GM12875 (cell line): ENCODE data around the gene MCCD1.
"Not testable (repeated sequence)": the region's sequence is repeated elsewhere in the genome, so short reads cannot be mapped to it uniquely, and the experiment has no call there.

Experiments
- H3K4me3 ChIP-seq: one replicate; pipeline ENCODE4 v1.5.1; 2011; ENCODE audit warnings: low read depth, low read length, control low read depth
- CTCF ChIP-seq: IDR thresholded peaks from 2 replicates; pipeline ENCODE4 v1.5.1; 2011; ENCODE audit warnings: low read depth, mild to moderate bottlenecking, control low read depth, inconsistent platforms, low read length, moderate library complexity, borderline replicate concordance; ENCODE audit not compliant: insufficient read depth

The MCCD1 gene

GRCh38 chr6:31546339-31546957 lies 17.7 kb downstream of the MCCD1 start, which contains the start of gene ATP6V1G2:
Gene ATP6V1G2 (minus strand): TSS chr6:31546608. CDS start chr6:31546559, 49 bp downstream.
- TF ChIP-seq CTCF, result peak; percentile 95
- peak within 1 kb of the TSS; percentile 49 for H3K4me3 ChIP-seq

- peak within 1 kb of the TSS; percentile 49 for H3K4me3 ChIP-seq
- no peak for TF ChIP-seq CTCF
These were observed 18.4 kb downstream of the MCCD1 start, which contains the start of gene NFKBIL1 for GRCh38 chr6:31546958-31547726. Gene NFKBIL1 (plus strand): TSS chr6:31547608. CDS start chr6:31547695, 87 bp downstream.

GRCh38 chr6:31547727-31548543 lies 19.2 kb downstream of the MCCD1 start:
- H3K4me3 ChIP-seq, result no peak overlapping the region
- no peak for TF ChIP-seq CTCF

GRCh38 chr6:31548544-31548873 lies 19.7 kb downstream of the MCCD1 start:
- no peak overlapping the region for H3K4me3 ChIP-seq

GRCh38 chr6:31551371-31551770 lies 22.6 kb downstream of the MCCD1 start:
- not testable (repeated sequence) for H3K4me3 ChIP-seq
- TF ChIP-seq CTCF, result peak; percentile 62; the same call in 1 of the 2 replicates

More at GRCh38 chr6:31548544-31548873, 19.7 kb downstream of the MCCD1 start:
- no peak for TF ChIP-seq CTCF

GRCh38 chr6:31556307-31556706 lies 27.5 kb downstream of the MCCD1 start:
- no peak overlapping the region for H3K4me3 ChIP-seq
- no peak for TF ChIP-seq CTCF
